HG02623 (cell line): ENCODE results near the gene APCDD1.
"Not testable (repeated sequence)": the region's sequence is repeated elsewhere in the genome, so short reads cannot be mapped to it uniquely, and the experiment has no call there.

Source experiments
- ATAC-seq: cut with Tn5 transposase; IDR thresholded peaks from one replicate; pipeline ENCODE4 v1.9.1; 2021; ENCODE audit warnings: moderate library complexity; ENCODE audit not compliant: unreplicated experiment

APCDD1 gene

DNA sequence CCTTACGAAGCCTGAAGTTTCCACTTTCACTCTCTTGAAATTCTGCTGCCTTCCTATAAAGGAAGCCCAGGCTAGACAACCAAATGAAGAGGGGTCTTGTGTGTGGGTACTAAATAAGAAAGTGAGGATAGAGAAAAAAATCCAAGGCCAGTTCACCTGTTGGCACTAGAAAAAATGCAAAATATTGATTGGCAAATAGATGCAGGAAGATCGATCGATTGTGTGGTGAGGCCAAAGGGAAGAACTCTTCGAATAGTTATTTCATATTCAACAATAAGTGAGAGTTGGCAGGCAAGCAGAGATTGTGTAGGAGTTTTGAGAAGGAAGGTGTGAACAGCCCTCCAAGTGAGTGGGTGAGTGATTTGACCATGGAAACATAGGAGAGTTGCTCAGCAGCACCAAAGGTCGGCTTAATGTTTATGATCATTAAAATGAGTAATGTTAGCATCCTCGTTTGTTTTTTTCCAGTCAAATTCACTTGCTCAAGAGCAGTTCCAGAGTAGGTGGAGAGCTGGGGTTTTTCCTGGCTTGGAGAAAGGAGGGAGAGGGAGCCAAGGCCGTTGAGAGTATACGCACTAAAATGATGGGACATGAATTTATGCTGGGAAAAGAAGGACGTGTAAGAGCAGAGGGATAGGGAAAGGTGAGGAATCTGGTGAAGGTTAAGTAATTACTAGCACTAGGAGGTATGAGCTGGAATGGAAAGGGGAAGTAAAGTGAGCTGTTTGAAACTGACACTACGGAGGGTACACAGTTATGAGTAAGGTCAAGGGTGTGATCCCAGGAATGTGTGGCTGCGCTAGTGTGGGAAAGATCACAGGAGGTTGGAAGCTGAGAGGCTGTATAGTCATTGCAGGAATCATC lies 70.3 kb downstream of the APCDD1 start:
- ATAC-seq: no peak

DNA sequence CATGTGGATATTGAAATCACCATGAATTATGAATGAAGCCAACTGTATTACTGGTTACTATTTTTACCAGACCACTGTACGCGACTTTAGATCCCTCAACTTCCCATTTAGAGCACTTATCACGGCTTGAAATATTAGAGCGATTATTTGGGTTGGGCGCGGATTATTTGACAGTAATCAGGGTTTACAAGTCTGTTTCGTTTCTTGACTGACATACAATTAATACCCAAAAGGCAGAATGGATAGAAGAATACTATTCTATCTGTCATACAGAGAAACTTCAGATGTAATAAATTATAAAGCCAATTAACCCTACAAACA lies 70.9 kb downstream of the APCDD1 start:
- ATAC-seq: no peak

DNA sequence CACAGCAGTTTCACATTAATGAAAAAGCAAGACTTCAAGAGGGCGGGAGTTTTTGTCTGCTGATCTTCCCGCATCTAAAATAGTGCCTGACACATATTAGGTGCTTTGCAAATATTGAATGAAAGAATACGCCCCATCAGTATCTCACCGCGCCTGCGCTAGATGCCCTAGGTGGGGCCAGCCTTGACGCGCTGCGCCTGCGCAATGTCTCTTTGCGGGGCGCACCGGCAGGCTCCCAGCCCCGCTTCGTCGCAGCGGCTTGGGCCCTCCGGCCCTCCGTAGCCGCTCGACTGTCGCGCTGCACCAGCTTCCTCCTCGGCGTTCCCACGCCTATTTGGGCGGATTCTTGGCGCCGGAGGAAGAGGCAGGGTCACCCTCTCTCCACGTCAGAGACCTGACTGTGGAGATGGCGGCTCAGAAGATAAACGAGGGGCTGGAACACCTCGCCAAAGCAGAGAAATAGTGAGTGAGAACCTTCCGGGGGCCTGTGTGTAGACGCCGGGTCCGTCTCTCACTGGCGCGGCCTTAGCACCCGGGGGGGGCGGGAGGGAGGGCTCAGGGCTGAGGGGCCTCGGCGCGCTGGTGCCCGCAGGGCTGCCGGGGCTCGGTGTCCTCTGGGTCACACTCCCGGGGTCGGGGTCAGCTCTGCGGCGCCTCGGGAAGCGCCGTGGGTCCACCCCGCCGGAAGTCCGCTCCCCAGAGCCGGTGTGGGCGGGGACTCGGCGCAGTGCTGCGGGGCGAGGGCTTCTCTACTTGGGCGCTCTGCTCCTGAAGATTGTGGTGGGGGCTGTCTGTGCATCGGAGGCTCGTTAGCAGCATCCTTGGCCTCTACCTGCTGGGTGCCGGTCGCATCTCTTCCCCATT lies 71.5 kb downstream of the APCDD1 start, which contains the start of gene NAPG:
Gene NAPG (plus strand): TSS at position 331 of the 864 bp plus-strand sequence. CDS start 76 bp downstream, at position 407.
- peak; percentile 77 for ATAC-seq

DNA sequence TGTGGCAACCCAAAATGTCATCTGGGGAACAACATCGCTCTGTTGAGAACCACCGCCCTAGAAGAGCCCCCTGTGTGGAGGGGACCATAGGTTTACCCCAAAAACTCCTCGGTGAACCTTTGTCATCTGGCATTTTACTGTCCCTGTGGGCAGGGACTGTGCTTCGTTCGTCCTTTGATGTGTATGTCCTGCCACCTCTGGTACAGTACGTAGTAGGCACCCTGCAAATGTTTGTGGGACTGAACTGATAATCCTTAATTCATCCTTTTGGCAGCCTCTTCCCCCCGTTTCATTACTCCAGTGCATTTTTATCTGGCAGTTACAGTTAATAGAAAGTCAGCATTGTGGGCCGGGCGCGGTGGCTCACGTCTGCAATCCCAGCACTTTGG lies 72.1 kb downstream of the APCDD1 start:
- no peak for ATAC-seq

DNA sequence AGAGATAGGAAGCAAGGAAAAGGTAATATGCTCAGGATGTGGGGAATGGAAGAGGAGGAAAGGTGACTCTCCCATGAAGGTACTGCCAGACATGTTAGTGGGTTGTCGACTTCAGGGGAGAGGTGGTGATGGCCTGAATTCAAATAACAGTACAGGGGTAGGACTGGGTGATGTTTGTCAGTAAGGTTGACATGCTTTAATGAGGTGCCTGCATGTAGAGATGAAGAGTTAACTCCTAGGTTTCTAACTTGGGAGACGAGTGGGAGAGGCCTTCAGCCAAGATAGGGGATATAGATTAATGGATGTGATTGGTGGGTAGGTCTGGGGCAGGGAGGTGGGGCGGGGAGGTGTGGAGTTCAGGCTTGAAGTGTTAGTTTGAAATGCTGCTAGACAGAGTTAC lies 74.0 kb downstream of the APCDD1 start:
- no peak for ATAC-seq

DNA sequence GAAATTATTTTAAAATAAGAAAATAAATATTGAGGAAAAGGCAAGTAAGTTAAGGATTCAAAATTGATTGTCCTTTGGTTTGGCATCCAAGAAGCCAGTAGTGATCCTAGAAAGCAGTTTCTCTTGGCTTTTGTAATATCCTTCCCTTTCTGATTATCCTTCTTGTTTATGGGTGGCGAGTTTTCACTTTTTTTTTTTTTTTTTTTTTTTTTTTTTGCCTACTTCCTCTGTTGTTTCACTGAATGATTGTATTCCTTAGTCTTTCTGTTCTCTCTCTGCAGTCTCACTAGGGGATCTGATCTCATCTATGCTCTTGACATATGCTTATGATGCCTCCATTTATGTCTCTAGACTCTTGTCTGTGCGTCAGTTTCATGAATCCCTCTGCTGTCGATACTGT lies 75.6 kb downstream of the APCDD1 start:
- ATAC-seq: no peak

DNA sequence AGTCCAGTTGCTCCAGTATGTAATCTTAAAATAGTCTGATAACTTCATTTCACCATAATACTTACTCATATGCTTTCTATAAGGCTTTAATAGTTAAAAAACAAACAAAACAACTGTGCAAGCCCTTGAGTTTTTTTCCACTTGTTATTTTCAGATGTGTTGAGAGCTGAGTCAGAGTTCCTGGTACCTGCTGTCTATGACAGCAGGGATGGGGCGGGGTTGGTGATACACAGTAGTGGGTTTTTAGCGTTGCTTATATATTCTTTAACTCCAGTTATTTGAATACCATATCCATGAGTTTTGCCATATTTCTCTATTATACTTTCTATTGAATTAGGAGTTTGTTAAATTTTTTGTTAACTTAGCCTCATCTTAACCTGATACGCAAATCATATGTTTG lies 76.4 kb downstream of the APCDD1 start:
- no peak for ATAC-seq

DNA sequence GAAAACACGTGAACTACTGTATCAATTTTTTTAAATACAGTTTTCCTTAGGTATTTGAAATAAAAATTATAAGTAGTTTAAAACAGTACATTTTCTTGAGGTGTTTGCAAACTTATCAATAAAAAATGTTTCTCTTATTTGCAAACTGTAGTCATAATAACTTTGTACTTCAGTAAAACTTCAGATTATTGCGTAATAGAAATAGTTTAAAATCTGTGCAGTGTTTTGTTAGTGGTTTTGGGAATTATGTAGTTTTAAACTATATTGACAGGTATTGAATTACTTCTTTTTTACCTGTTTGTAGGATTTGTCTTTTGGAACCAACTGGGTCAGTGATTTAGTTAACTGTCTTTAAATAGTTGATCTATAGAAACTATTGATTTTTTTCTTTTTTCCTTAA lies 78.7 kb downstream of the APCDD1 start:
- ATAC-seq: no peak

DNA sequence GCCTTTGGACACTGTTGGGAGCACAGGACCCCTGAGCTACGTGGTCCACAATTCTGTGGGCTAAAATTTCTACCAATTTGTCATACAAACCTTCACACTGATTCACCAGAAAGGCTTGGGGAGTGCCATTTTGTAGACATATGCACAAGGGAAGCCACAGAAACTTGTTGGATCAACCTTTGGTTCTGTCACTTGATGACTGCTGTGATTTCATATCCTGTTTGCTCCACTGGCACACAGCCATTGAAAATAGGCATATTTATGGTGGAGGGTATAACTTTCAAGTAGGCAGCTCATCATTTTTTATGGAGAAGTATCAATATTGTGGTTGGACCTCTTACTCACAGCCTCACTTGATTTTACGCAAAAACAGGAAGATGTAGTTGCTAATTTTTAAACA lies 81.8 kb downstream of the APCDD1 start:
- ATAC-seq: no peak

DNA sequence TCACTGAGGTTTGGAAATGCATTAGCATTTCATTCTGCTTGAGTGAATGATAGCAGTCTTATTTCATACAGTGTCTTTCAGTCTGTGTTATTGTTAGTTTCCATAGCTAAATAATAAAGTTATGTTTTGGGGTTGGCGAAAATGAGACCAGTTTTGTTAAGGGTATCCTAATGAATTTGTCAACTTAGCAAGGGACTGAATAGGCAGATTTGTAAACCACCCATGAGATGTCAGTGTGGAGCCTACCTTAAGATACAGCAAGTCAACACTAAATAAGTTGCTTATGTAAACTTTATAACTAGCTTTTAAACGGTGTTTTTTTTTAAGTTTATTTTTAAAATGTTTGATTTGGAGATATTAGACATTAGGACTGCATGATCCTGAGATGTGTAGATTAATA lies 83.3 kb downstream of the APCDD1 start:
- no peak for ATAC-seq

DNA sequence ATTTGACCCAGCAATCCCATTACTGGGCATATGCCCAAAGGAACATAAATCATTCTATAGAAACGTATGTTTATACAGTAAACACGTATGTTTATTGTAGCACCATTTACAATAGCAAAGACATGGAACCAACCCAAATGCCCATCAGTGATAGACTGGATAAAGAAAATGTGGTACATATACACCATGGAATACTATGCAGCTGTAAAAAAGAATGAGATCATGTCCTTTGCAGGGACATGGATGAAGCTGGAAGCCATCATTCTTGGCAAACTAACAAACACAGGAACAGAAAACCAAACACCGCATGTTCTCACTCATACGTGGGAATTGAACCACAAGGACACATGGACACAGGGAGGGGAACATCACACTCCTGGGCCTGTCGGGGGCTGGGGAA lies 84.7 kb downstream of the APCDD1 start:
- not testable (repeated sequence) for ATAC-seq
